ENCODE measurements around the gene ACR. TPM values are rescaled to one million over a fixed set of nuclear protein-coding genes. Genes with fewer than 3 reads are reported as not detected.

The ACR gene
- total RNA-seq, 1 donor = not detected

- no peak overlapping the region for H3K4me3 ChIP-seq (ENCODE audit: low read depth, low read length)
- no peak for TF ChIP-seq CTCF (IDR thresholded peaks at IDR 0.05; ENCODE audit: insufficient read depth, low read depth, low read length)
- no peak for DNase-seq (ENCODE audit: low read depth)
These were observed 31.4 kb upstream of the ACR start for GRCh38 chr22:50706481-50707125.

GRCh38 chr22:50708474-50708873 is 29.5 kb upstream of the ACR start:
- TF ChIP-seq CTCF (IDR thresholded peaks at IDR 0.05; ENCODE audit: insufficient read depth, low read depth, low read length) = no peak
- DNase-seq (ENCODE audit: low read depth) = no peak

DNA sequence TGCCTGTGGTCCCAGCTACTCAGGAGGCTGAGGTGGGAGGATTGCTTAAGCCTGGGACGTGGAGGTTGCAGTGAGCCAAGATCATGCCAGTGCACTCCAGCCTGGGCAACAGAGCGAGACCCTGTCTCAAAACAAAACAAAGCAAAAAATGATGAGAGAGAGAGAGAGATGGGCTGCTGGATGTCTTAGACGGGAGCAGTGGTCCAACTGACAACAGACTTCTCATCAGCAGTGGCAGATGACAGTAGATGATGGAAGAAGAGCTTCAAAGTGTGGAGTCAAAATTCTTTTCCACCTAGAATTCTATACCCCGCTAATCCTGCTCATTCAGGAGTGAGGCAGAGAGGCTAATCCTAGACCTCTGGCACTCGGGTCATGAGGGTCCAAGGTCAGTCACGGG is 29.0 kb upstream of the ACR start:
- no peak for TF ChIP-seq CTCF (IDR thresholded peaks at IDR 0.05; ENCODE audit: insufficient read depth, low read depth, low read length)
- no peak for DNase-seq (ENCODE audit: low read depth)

More at GRCh38 chr22:50708474-50708873, 29.5 kb upstream of the ACR start:
- H3K4me3 ChIP-seq (ENCODE audit: low read depth, low read length) = no peak overlapping the region

GRCh38 chr22:50710221-50710620 is 27.8 kb upstream of the ACR start:
- no peak overlapping the region for H3K4me3 ChIP-seq (ENCODE audit: low read depth, low read length)
- no peak for TF ChIP-seq CTCF (IDR thresholded peaks at IDR 0.05; ENCODE audit: insufficient read depth, low read depth, low read length)
- DNase-seq (ENCODE audit: low read depth) = no peak

More for the DNA sequence above, 29.0 kb upstream of the ACR start:
- no peak overlapping the region for H3K4me3 ChIP-seq (ENCODE audit: low read depth, low read length)

- no peak for TF ChIP-seq CTCF (IDR thresholded peaks at IDR 0.05; ENCODE audit: insufficient read depth, low read depth, low read length)
- no peak overlapping the region for H3K4me3 ChIP-seq (ENCODE audit: low read depth, low read length)
- no peak for DNase-seq (ENCODE audit: low read depth)
These were observed 27.1 kb upstream of the ACR start for GRCh38 chr22:50710886-50711285.

GRCh38 chr22:50711446-50712340 is 26.3 kb upstream of the ACR start:
- no peak for TF ChIP-seq CTCF (IDR thresholded peaks at IDR 0.05; ENCODE audit: insufficient read depth, low read depth, low read length)
- DNase-seq (ENCODE audit: low read depth) = peak; percentile 26
- H3K4me3 ChIP-seq (ENCODE audit: low read depth, low read length) = no peak overlapping the region

All from fibroblast of villous mesenchyme (primary cell).